Mesenchymal stem cell (in vitro differentiated cells and primary cell): ENCODE measurements around the gene GREM1.

ENCODE experiments used
- DNase-seq: peaks from one replicate; pipeline ENCODE4 v3.0.0-alpha.2; 2013
- H2AFZ ChIP-seq: one replicate; pipeline ENCODE4 v1.6.1; 2013; ENCODE audit warnings: low read depth, mild to moderate bottlenecking, control low read depth, inconsistent platforms, low read length, moderate library complexity
- H2AK5ac ChIP-seq: 2 replicates; pipeline ENCODE4 v1.6.1; 2013; ENCODE audit warnings: low read length, moderate library complexity, mild to moderate bottlenecking, inconsistent platforms; ENCODE audit not compliant: severe bottlenecking
- H2BK120ac ChIP-seq: one replicate; pipeline ENCODE4 v1.6.1; 2013; ENCODE audit warnings: low read depth, mild to moderate bottlenecking, inconsistent platforms, low read length, moderate library complexity
- H2BK12ac ChIP-seq, 2 experiments: one replicate each; pipeline ENCODE4 v1.6.1; 2013; ENCODE audit warnings: inconsistent platforms in 2 of 2, low read length in 2 of 2, mild to moderate bottlenecking in 2 of 2, moderate library complexity in 2 of 2, control low read depth in 1 of 2
- H2BK15ac ChIP-seq: one replicate; pipeline ENCODE4 v1.6.1; 2013; ENCODE audit warnings: mild to moderate bottlenecking, low read depth, inconsistent platforms; ENCODE audit not compliant: poor library complexity, severe bottlenecking
- H2BK5ac ChIP-seq: 2 replicates; pipeline ENCODE4 v1.6.1; 2013; ENCODE audit warnings: low read depth, mild to moderate bottlenecking, low read length, control low read depth, inconsistent platforms; ENCODE audit not compliant: poor library complexity, severe bottlenecking
- H3K14ac ChIP-seq, 2 experiments: one replicate each; pipeline ENCODE4 v1.6.1; 2013; ENCODE audit warnings: inconsistent platforms in 2 of 2, low read length in 2 of 2, control low read depth in 1 of 2, mild to moderate bottlenecking in 1 of 2, moderate library complexity in 1 of 2
- H3K18ac ChIP-seq, 2 experiments: one replicate each; pipeline ENCODE4 v1.6.1; 2013; ENCODE audit warnings: inconsistent platforms in 2 of 2, low read length in 2 of 2, control low read depth in 1 of 2, low read depth in 1 of 2, mild to moderate bottlenecking in 1 of 2
- H3K23ac ChIP-seq, 2 experiments: one replicate each; pipeline ENCODE4 v1.6.1; 2013; ENCODE audit warnings: inconsistent platforms in 2 of 2, low read length in 2 of 2, mild to moderate bottlenecking in 2 of 2, moderate library complexity in 2 of 2, control low read depth in 1 of 2
- H3K27ac ChIP-seq: 2 replicates; pipeline ENCODE4 v1.5.1; 2013; ENCODE audit warnings: mild to moderate bottlenecking, moderate library complexity, low read length, control low read depth, inconsistent platforms; ENCODE audit not compliant: poor library complexity, severe bottlenecking
- H3K27me3 ChIP-seq, 2 experiments: 2 replicates each; pipeline versions ENCODE4 v1.6.1 to v1.7.0; 2013; ENCODE audit warnings: low read length in 2 of 2, mild to moderate bottlenecking in 2 of 2, moderate library complexity in 2 of 2, control low read depth in 1 of 2, inconsistent platforms in 1 of 2; ENCODE audit not compliant: control insufficient read depth in 1 of 2, insufficient read depth in 1 of 2
- H3K36me3 ChIP-seq, 2 experiments: 2 replicates each; pipeline versions ENCODE4 v1.6.1 to v1.7.0; 2013; ENCODE audit warnings: low read length in 2 of 2, control low read depth in 1 of 2, inconsistent platforms in 1 of 2, low read depth in 1 of 2, mild to moderate bottlenecking in 1 of 2; ENCODE audit not compliant: insufficient read depth in 2 of 2, control insufficient read depth in 1 of 2
- H3K4ac ChIP-seq, 2 experiments: one replicate each; pipeline ENCODE4 v1.6.1; 2013; ENCODE audit warnings: inconsistent platforms in 2 of 2, low read length in 2 of 2, mild to moderate bottlenecking in 2 of 2, moderate library complexity in 2 of 2, control low read depth in 1 of 2, low read depth in 1 of 2
- H3K4me1 ChIP-seq: 2 replicates; pipeline ENCODE4 v1.6.1; 2013; ENCODE audit warnings: low read depth, low read length, control low read depth; ENCODE audit not compliant: control insufficient read depth, insufficient read depth
- H3K4me2 ChIP-seq: 2 replicates; pipeline ENCODE4 v1.6.1; 2013; ENCODE audit warnings: low read length, mild to moderate bottlenecking, inconsistent platforms; ENCODE audit not compliant: poor library complexity, severe bottlenecking
- H3K4me3 ChIP-seq, 2 experiments: 2 replicates each; pipeline versions ENCODE4 v1.5.1 to v1.7.0; 2013; ENCODE audit warnings: low read length in 2 of 2, mild to moderate bottlenecking in 2 of 2, control low read depth in 1 of 2, low read depth in 1 of 2; ENCODE audit not compliant: insufficient read depth in 1 of 2
- H3K79me1 ChIP-seq: replicated peaks from 2 replicates; pipeline ENCODE4 v1.6.1; 2013; ENCODE audit warnings: mild to moderate bottlenecking, control low read depth, low read length, inconsistent platforms; ENCODE audit not compliant: poor library complexity, severe bottlenecking
- H3K9ac ChIP-seq: 2 replicates; pipeline ENCODE4 v1.7.0; 2013; ENCODE audit warnings: mild to moderate bottlenecking, low read length, moderate library complexity
- H3K9me3 ChIP-seq: 2 replicates; pipeline ENCODE4 v1.7.0; 2013; ENCODE audit warnings: mild to moderate bottlenecking, low read length; ENCODE audit not compliant: control insufficient read depth
- H4K8ac ChIP-seq: one replicate; pipeline ENCODE4 v1.6.1; 2013; ENCODE audit warnings: inconsistent platforms, mild to moderate bottlenecking, low read length, moderate library complexity
- H4K91ac ChIP-seq: one replicate; pipeline ENCODE4 v1.6.1; 2013; ENCODE audit warnings: mild to moderate bottlenecking, low read length, inconsistent platforms
- WGBS: methylation state at CpG from one replicate; pipeline ENCODE4 v1.1.7; 2013; ENCODE audit warnings: mixed read lengths; 5-methylcytosine and 5-hydroxymethylcytosine counted together

Gene GREM1

GRCh38 chr15:32715276-32715675, 2.5 kb upstream of the GREM1 start:
- Histone ChIP-seq H3K4ac (no peak overlapping the region), H3K18ac (no peak overlapping the region), H3K4me2 (no peak overlapping the region), H2BK120ac (no peak overlapping the region), H2BK15ac (no peak overlapping the region), H3K79me1 (peaks cover 2% of the 10 kb centered on the region), H3K4me1 (peaks cover 17% of the 10 kb centered on the region), H3K9me3 (no peaks in the 10 kb centered on the region), H2BK12ac (no peak overlapping the region), H3K36me3 (no peaks in the 10 kb centered on the region), H3K4me3 (no peak overlapping the region), H3K27ac (peak overlapping the region; percentile 75), H3K9ac (no peak overlapping the region), H4K8ac (no peak overlapping the region), H2AK5ac (no peak overlapping the region), H3K27me3 (peaks cover 0 to 39% of the 10 kb centered on the region in 2 experiments), H3K14ac (no peak overlapping the region), H4K91ac (no peak overlapping the region), H2AFZ (no peak overlapping the region), H2BK5ac (no peak overlapping the region), H3K23ac (no peak overlapping the region)
- whole genome bisulfite sequencing: no CpG with 5 or more reads among the region's 4 CpGs
- DNase-seq: peak; percentile 89

GRCh38 chr15:32716216-32716914, 1.4 kb upstream of the GREM1 start:
- H2BK15ac ChIP-seq: no peak overlapping the region
- H3K79me1 ChIP-seq: peaks cover 2% of the 10 kb centered on the region
- no peaks in the 10 kb centered on the region for H3K9me3 ChIP-seq
- H3K14ac ChIP-seq: no peak overlapping the region
- H4K91ac ChIP-seq: no peak overlapping the region
- no peaks in the 10 kb centered on the region for H3K36me3 ChIP-seq
- H3K27me3 ChIP-seq: peaks cover 0 to 39% of the 10 kb centered on the region in 2 experiments
- H3K9ac ChIP-seq: no peak overlapping the region
- no peak overlapping the region for H4K8ac ChIP-seq
- H3K18ac ChIP-seq: no peak overlapping the region
- DNase-seq: no peak
- H2AFZ ChIP-seq: no peak overlapping the region
- WGBS: 43% methylated on average over 9 of the region's 13 CpGs
- H3K23ac ChIP-seq: no peak overlapping the region
- no peak overlapping the region for H3K4ac ChIP-seq
- H2BK12ac ChIP-seq: no peak overlapping the region
- H2BK120ac ChIP-seq: no peak overlapping the region
- peaks cover 20% of the 10 kb centered on the region for H3K4me1 ChIP-seq
- H3K27ac ChIP-seq: peak overlapping the region; percentile 33
- H2AK5ac ChIP-seq: peak overlapping the region; percentile 65
- H2BK5ac ChIP-seq: no peak overlapping the region
- no peak overlapping the region for H3K4me3 ChIP-seq
- H3K4me2 ChIP-seq: peak overlapping the region; percentile 17

- no peak overlapping the region for H3K23ac ChIP-seq
- peak overlapping the region; percentile 55 to 80 for H3K18ac ChIP-seq
- H2BK15ac ChIP-seq: peak overlapping the region; percentile 77
- H3K27me3 ChIP-seq: peaks cover 0 to 39% of the 10 kb centered on the region in 2 experiments
- peaks cover 21% of the 10 kb centered on the region for H3K4me1 ChIP-seq
- peaks cover 2% of the 10 kb centered on the region for H3K79me1 ChIP-seq
- DNase-seq: no peak
- H3K4me2 ChIP-seq: peak overlapping the region; percentile 42
- 18% methylated on average over 15 of the region's 21 CpGs for WGBS
- no peak overlapping the region for H2AFZ ChIP-seq
- H3K36me3 ChIP-seq: no peaks in the 10 kb centered on the region
- no peak overlapping the region for H4K8ac ChIP-seq
- H3K14ac ChIP-seq: no peak overlapping the region
- H3K9me3 ChIP-seq: no peaks in the 10 kb centered on the region
- H3K4me3 ChIP-seq: peak overlapping the region; percentile 84 to 85
- H2BK12ac ChIP-seq: peak overlapping the region in 1 of 2 experiments; percentile 2
- no peak overlapping the region for H3K4ac ChIP-seq
- no peak overlapping the region for H2BK5ac ChIP-seq
- peak overlapping the region; percentile 73 for H3K9ac ChIP-seq
- no peak overlapping the region for H2AK5ac ChIP-seq
- H2BK120ac ChIP-seq: peak overlapping the region; percentile 27
- H3K27ac ChIP-seq: peak overlapping the region; percentile 33
- H4K91ac ChIP-seq: no peak overlapping the region
These were observed 834 bp upstream of the GREM1 start for GRCh38 chr15:32716915-32717425.

GRCh38 chr15:32718227-32718820, 520 bp downstream of the GREM1 start:
- Histone ChIP-seq H3K9ac (peak overlapping the region; percentile 83), H3K23ac (peak overlapping the region in 1 of 2 experiments; percentile 83), H3K4me3 (peak overlapping the region; percentile 84 to 85), H3K36me3 (no peaks in the 10 kb centered on the region), H3K18ac (peak overlapping the region; percentile 87 to 89), H4K91ac (peak overlapping the region; percentile 59), H3K27ac (no peak overlapping the region), H3K4me1 (peaks cover 21% of the 10 kb centered on the region), H3K14ac (peak overlapping the region in 1 of 2 experiments; percentile 80), H3K9me3 (no peaks in the 10 kb centered on the region), H3K4ac (peak overlapping the region in 1 of 2 experiments; percentile 40), H2BK15ac (peak overlapping the region; percentile 90), H4K8ac (peak overlapping the region; percentile 64), H2AK5ac (no peak overlapping the region), H3K4me2 (peak overlapping the region; percentile 93), H2BK5ac (no peak overlapping the region), H2AFZ (peak overlapping the region; percentile 46), H2BK12ac (peak overlapping the region; percentile 21 to 90), H3K27me3 (peaks cover 0 to 39% of the 10 kb centered on the region in 2 experiments), H3K79me1 (peaks cover 2% of the 10 kb centered on the region), H2BK120ac (no peak overlapping the region)
- DNase-seq: peak; percentile 51
- WGBS: 2% methylated on average over 60 of the region's 60 CpGs
